CD4-positive, alpha-beta T cell treated with Interleukin-21 for 1 hour (primary cell): ENCODE results near the gene STARD5.

Experiments used
- DNase-seq: peaks from one replicate; pipeline ENCODE4 v3.0.0-alpha.2; 2020

STARD5 gene

GRCh38 chr15:81289910-81290309 lies 34.0 kb downstream of the STARD5 start:
- DNase-seq: no peak

GRCh38 chr15:81288616-81289015 lies 35.3 kb downstream of the STARD5 start:
- no peak for DNase-seq

- no peak for DNase-seq
Measured at GRCh38 chr15:81288040-81288439, 35.9 kb downstream of the STARD5 start.

- DNase-seq: peak; percentile 53
Measured at GRCh38 chr15:81286621-81287121, 37.3 kb downstream of the STARD5 start.

- no peak for DNase-seq
Measured at GRCh38 chr15:81285461-81285860, 38.5 kb downstream of the STARD5 start.

- DNase-seq: no peak
Measured at GRCh38 chr15:81284256-81285031, 39.5 kb downstream of the STARD5 start.

- no peak for DNase-seq
Measured at GRCh38 chr15:81282911-81283310, 41.0 kb downstream of the STARD5 start.

- no peak for DNase-seq
Measured at GRCh38 chr15:81282606-81282895, 41.4 kb downstream of the STARD5 start.

GRCh38 chr15:81281766-81282605 lies 42.0 kb downstream of the STARD5 start:
- DNase-seq: no peak

- DNase-seq: no peak
Measured at GRCh38 chr15:81281456-81281735, 42.5 kb downstream of the STARD5 start.

- DNase-seq: no peak
Measured at GRCh38 chr15:81280696-81281455, 43.1 kb downstream of the STARD5 start.

- DNase-seq: no peak
Measured at GRCh38 chr15:81279621-81280485, 44.1 kb downstream of the STARD5 start.

GRCh38 chr15:81278306-81279029 lies 45.5 kb downstream of the STARD5 start:
- no peak for DNase-seq

GRCh38 chr15:81277851-81278250 lies 46.1 kb downstream of the STARD5 start:
- DNase-seq: no peak

GRCh38 chr15:81276967-81277366 lies 47.0 kb downstream of the STARD5 start:
- DNase-seq: no peak

- DNase-seq: no peak
Measured at GRCh38 chr15:81275711-81276392, 48.1 kb downstream of the STARD5 start.

- peak; percentile 82 for DNase-seq
Measured at GRCh38 chr15:81274931-81275707, 48.8 kb downstream of the STARD5 start.

GRCh38 chr15:81274255-81274654 lies 49.7 kb downstream of the STARD5 start:
- no peak for DNase-seq

- no peak for DNase-seq
Measured at GRCh38 chr15:81273855-81274254, 50.1 kb downstream of the STARD5 start.

- no peak for DNase-seq
Measured at GRCh38 chr15:81273200-81273599, 50.7 kb downstream of the STARD5 start.
